ENCODE data around the gene CDK3.

Gene CDK3

DNA sequence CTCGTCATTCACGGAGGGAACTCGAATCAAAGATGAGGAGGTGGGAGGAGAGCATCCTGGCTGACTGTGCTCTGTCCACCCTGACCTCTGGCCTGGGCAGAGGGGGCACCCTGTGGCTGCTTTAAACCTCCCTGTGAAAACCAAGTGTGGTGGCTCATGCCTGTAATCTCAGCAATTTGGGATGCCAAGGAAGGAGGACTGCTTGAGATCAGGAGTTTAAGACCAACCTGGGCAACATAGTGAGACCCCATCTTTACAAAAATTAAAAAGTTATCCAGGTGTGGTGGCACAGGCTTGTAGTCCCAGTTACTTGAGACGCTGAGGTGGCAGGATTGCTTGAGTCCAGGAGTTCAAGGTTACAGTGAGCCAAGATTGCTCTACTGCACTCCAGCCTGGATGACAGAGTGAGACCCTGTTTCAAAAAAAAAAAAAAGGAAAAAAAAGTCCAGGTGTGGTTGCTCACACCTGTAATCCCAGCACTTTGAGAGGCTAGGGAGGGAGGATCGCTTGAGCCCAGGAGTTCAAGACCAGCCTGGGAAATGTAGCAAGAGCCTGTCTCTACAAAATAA is 5.8 kb upstream of the CDK3 start:
- DNase-seq = no peak

DNA sequence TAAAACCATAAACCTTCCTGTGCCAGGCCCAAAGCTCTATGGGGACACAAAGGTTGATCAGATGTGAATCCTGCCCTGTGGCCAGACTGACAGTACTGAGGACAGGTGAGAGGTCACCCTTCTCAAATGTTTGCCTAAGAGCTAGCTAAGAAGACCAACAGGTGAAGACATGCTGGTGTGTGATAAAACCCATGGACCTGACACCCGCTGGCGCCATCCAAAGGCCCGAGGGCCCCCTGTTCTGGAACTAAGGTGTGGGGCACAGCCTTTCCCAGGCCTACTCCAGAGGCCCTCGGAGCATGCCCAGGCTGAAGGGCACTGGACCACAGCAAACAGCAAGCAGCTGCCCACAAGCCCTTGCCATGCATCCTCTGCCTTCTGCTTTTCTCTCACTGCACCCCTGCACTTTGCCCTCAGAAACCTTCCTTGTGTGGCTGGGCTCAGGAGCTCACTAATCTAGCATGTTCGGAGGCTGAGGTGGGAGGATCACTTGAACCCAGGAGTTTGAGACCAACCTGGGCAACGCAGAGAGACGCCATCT is 5.2 kb upstream of the CDK3 start:
- no peak for DNase-seq

- peak; percentile 34 to 47 for DNase-seq
These were observed 3.7 kb upstream of the CDK3 start for GRCh38 chr17:75996665-75997590.

DNA sequence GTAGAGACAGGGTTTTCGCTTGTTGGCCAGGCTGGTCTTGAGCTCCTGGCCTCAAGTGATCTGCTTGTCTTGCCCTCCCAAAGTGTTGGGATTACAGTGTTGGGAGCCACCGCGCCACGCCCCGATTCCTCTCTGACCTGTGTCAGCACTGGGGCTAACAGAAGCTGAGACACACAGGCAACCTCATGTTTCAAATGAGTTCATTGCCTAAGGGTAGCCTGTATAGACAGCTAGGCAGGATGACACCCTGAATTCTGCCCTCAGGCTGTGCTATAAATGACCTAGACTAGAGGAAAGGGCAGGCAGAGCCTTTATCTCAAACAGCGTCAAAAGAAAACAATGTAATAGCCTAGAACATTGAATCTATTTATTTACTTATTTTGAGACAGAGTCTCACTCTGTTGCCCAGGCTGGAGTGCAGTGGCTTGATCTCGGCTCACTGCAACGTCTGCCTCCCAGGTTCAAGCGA is 2.3 kb upstream of the CDK3 start:
- DNase-seq = no peak

DNA sequence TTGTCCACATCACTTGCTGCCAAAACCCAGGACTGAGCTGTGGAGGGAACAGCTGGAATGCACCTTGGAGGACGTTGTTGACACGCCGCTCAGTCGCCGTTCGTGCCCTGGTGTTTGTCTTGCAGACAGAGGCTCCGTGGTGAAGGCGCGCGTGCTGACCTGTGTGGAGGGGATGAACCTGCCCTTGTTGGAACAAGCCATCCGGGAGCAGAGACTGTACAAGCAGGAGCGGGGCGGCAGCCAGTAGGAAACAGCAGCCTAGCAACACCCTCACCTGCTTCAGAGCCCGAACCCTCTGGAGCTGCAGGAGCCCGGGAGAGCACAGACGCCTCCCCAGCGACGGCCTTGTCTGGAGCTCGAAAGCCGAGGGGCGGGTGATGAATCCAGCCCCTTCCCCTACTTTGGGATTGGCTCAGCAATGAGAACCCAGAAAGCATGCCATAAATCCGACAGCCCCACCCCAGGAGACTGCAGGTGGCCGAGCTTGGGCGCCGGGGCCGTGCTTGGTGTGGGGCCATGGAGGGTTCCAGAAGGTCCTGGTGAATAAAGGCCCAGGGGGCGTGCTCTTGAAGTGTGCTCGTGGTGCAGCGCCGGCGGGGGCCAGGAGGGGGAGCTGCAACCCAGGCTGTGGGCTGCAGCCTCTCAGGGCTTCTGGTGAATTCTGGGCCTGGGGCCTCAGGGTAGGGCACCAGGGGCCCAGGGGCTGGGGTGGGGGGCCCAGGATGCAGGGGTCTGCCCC is 470 bp upstream of the CDK3 start:
- peak; percentile 42 to 63 for DNase-seq

DNA sequence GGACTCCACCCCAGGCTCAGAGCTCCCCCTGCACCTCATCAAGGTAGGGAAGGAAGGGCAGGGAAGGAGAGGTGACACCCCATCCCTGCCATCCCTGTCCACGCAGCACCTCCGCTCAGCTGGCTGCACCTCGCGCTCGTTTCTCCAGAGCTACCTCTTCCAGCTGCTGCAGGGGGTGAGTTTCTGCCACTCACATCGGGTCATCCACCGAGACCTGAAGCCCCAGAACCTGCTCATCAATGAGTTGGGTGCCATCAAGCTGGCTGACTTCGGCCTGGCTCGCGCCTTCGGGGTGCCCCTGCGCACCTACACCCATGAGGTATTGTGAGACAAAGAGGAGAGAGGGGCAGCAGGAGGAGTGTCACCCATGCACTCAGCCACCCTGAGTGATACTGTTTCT is 1.4 kb downstream of the CDK3 start:
- DNase-seq = no peak

DNA sequence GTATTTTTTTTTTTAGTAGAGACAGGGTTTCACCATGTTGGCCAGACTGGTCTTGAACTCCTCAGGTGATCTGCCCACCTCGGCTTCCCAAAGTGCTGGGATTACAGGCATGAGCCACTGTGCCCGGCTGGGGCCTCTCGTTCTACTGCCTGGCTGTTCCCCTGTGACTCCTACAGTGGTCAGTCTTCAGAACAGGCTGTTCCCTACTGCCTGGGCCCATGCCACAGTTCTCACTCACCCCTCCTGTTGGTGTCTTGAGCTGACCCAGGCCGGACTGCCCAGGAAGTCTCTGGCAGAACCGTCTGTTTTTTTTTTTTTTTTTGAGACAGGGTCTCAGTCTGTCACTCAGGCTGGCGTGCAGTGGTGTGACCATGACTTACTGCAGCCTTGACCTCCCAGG is 3.3 kb downstream of the CDK3 start:
- no peak for DNase-seq

- DNase-seq = no peak
These were observed 4.2 kb downstream of the CDK3 start for GRCh38 chr17:76004750-76005262.

GRCh38 chr17:76005263-76006149 is 4.9 kb downstream of the CDK3 start:
- DNase-seq = peak; percentile 69 to 82

- no peak for DNase-seq
These were observed 6.6 kb downstream of the CDK3 start for GRCh38 chr17:76007131-76007849.

- DNase-seq = no peak
These were observed 7.2 kb downstream of the CDK3 start for GRCh38 chr17:76007850-76008165.

- DNase-seq = no peak
These were observed 7.6 kb downstream of the CDK3 start for GRCh38 chr17:76008208-76008607.

- DNase-seq = no peak
These were observed 8.2 kb downstream of the CDK3 start for GRCh38 chr17:76008630-76009425.

DNA sequence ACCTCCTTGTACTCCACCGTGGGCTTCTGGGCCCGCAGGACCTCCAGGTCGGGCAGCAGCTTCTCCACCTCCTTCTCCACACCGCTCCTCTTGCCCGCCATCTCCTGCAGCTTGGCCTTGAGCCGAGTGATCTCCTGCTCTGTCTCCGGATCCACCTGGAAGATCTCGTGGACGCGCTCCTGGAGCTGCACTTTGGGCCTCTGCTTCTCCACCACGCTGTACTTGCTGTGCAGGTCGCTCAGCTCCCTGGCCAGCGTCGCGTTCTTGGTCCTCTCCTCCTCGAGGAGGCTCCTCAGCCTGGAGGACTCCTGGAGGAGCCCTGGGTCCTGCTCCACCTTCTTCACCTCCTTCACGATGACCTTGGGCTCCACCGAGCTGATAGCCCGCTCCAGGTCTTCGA is 8.8 kb downstream of the CDK3 start:
- no peak for DNase-seq

DNA sequence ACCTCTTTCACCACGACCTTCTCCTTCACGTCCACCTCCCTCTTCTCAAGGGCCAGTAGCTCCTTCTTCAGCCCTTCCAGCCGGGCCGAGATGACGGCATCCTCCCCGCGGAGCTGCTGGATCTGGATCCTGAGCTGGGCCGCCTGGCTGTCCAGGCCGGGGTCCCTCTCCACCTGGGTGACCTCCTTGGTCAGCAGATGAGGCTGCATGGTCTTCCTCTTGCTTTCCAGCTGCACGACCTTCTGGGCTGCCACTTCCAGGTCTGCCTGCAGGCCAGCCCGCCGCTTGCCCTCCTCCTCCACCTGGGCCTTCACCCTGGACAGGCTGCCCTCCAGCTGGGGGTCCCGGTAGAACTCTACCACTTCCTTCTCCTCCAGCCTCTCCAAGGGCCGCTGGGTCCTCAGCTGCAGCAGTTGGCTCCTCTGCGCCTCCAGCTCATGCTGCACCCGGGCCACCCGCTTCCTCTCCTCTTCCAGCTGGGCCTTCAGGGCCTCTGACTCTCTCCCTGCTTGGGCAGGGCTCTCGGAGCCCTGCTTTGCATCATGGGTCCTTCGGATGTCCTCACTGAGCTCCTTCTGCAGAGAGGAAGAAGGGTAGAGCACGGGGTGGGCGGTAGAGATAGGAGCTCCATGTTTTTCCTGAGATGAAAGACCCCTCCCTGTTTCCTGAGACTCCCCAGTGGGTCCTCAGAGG is 9.5 kb downstream of the CDK3 start:
- DNase-seq = no peak

DNA sequence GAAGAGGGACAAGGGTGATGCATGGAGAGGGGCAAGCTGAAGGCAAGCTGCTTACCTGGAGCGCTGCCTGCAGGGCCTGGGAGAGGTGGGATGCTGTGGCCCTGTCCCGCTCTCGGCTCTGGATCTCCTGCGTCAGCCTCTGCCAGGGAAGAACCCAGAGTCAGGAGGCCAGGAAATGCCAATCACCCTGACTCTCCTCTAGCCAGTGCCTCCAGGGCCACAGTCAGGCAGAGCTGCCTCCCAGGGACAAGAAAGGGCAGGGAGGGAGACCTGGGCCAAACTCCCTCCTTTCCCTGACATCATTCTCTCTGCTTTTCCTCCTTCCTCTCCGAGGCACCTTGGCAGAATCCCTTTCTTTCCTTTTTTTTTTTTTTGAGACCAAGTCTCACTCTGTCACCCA is 11.3 kb downstream of the CDK3 start:
- no peak for DNase-seq

DNA sequence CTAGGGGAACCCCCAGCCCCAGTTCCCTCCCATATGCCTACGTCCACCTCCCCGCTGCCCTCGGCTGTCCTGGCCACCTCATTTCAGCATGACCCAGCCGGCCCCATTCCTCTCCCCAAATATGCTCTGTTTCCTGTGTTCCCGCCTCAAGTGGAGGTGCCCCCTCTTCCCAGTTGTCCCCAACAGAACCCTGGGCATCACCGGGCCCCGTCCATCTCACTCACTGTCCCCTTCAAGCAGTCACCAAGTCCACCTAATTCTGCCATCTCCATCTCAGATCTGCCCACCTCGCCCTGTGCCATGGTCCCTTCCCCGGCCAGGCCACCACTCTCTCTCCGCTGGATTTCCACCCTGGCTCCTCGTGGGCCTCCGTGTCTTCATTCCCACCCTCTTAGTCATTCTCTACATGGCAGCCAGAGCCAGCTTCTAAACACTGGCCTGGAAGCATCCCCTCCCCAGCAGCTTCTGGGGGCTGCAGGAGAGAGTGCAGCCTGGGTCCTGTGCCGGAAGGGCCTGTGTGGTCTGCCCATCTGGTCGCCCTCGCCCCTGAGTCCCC is 12.8 kb downstream of the CDK3 start:
- DNase-seq = no peak

GRCh38 chr17:76014100-76014924 is 13.7 kb downstream of the CDK3 start:
- DNase-seq = peak; percentile 76 to 82

DNA sequence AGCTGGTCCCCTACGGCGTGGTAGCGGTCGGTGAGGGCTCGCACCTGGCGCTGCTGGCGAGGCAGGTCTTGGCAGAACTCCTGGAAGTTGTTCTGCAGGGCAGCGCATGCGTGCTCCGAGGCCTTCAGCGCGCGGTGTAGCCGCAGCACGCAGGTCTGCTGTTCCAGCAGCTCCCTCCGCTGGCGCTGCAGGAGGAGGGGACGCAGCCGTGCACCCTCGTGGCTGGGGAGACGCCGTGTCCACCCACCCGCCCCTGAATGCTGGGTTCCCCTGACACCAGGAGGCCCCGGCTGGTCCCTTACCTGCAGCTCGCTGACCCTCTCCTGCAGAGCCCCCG is 14.2 kb downstream of the CDK3 start:
- no peak for DNase-seq

Measured in CD4-positive, alpha-beta T cell treated with Interferon alpha-2 for 1 hour (primary cell).